H1 (cell line): ENCODE results near the gene MTR. TPM values are rescaled to one million over a fixed set of nuclear protein-coding genes. Genes with fewer than 3 reads are reported as not detected.
A peak's percentile ranks its signal among the peaks of the same experiment; 100 is the strongest.

Experiments
- CTCF ChIA-PET: fragments of 300-600 bp; sonication (Branson Sonifier 250); formaldehyde crosslinking; loops from one replicate; lab custom pipeline; 2021; ENCODE audit not compliant: partially characterized antibody; lab: Charles Lee
- POLR2A ChIA-PET: fragments of 300-600 bp; sonication (Branson Sonifier 250); formaldehyde crosslinking; loops from one replicate; lab custom pipeline; 2021; ENCODE audit warnings: inconsistent platforms; ENCODE audit not compliant: partially characterized antibody; lab: Charles Lee
- DNase-seq, 2 experiments: peaks; one replicate each; pipeline versions ENCODE4 v3.0.0 to v3.0.0-alpha.2; 2010 to 2022; ENCODE audit warnings: low spot score in 2 of 2, low read depth in 1 of 2, mixed read lengths in 1 of 2
- FAIRE-seq: peaks from 2 replicates; lab custom pipeline; 2011; peaks lifted over from hg19 to GRCh38; lab: Jason Lieb, UNC
- H2AFZ ChIP-seq: 2 replicates; pipeline ENCODE4 v1.8.1; 2012; ENCODE audit warnings: low read length, inconsistent platforms
- H2AK5ac ChIP-seq: 2 replicates; pipeline ENCODE4 v1.6.1; 2013; ENCODE audit warnings: low read depth, low read length
- H2BK120ac ChIP-seq: replicated peaks from 2 replicates; pipeline ENCODE3; 2013; ENCODE audit warnings: low read depth, low read length, inconsistent platforms
- H2BK12ac ChIP-seq: 2 replicates; pipeline ENCODE4 v1.6.1; 2013; ENCODE audit warnings: low read depth, low read length
- H2BK15ac ChIP-seq: 2 replicates; pipeline ENCODE4 v1.6.1; 2013; ENCODE audit warnings: low read length
- H2BK20ac ChIP-seq: 2 replicates; pipeline ENCODE4 v1.6.1; 2013; ENCODE audit warnings: low read length
- H2BK5ac ChIP-seq: 2 replicates; pipeline ENCODE4 v1.6.1; 2013; ENCODE audit warnings: low read depth, low read length
- H3K14ac ChIP-seq: 2 replicates; pipeline ENCODE4 v1.6.1; 2013; ENCODE audit warnings: inconsistent platforms; ENCODE audit not compliant: insufficient read length
- H3K18ac ChIP-seq: 2 replicates; pipeline ENCODE4 v1.6.1; 2013; ENCODE audit warnings: low read length; ENCODE audit errors: extremely low read depth
- H3K23ac ChIP-seq: 2 replicates; pipeline ENCODE4 v1.6.1; 2013; ENCODE audit warnings: inconsistent platforms; ENCODE audit not compliant: insufficient read length
- H3K23me2 ChIP-seq: 2 replicates; pipeline ENCODE4 v1.6.1; 2013; ENCODE audit warnings: low read depth, low read length
- H3K27ac ChIP-seq: 2 replicates; pipeline ENCODE4 v1.6.1; 2011; ENCODE audit warnings: low read depth, low read length, inconsistent platforms
- H3K27me3 ChIP-seq, 4 experiments: replicated peaks in 1 of 4; 1 replicate in 1 of 4; 2 replicates in 3 of 4; pipeline versions ENCODE4 v1.6.1 to v1.8.1; 2011 to 2013; ENCODE audit warnings: low read length in 3 of 4, mild to moderate bottlenecking in 3 of 4, inconsistent platforms in 2 of 4, mixed read lengths in 2 of 4, moderate library complexity in 1 of 4; ENCODE audit not compliant: control insufficient read depth in 3 of 4, insufficient read depth in 3 of 4; ENCODE audit errors: extremely low read depth in 1 of 4
- H3K36me3 ChIP-seq, 4 experiments: 2 replicates each; pipeline versions ENCODE4 v1.6.1 to v1.8.1; 2011 to 2013; ENCODE audit warnings: mild to moderate bottlenecking in 4 of 4, low read length in 3 of 4, moderate library complexity in 2 of 4, control low read depth in 1 of 4, inconsistent platforms in 1 of 4; ENCODE audit not compliant: insufficient read depth in 4 of 4, control insufficient read depth in 2 of 4
- H3K4ac ChIP-seq: replicated peaks from 2 replicates; pipeline ENCODE3; 2013; ENCODE audit warnings: low read length, low read depth, mixed read lengths, inconsistent platforms; ENCODE audit not compliant: insufficient read length
- H3K4me1 ChIP-seq, 4 experiments: replicated peaks in 1 of 4; 1 replicate in 1 of 4; 2 replicates in 3 of 4; pipeline versions ENCODE4 v1.6.1 to v1.8.1; 2011 to 2013; ENCODE audit warnings: low read length in 3 of 4, inconsistent platforms in 2 of 4, mixed read lengths in 1 of 4; ENCODE audit not compliant: insufficient read depth in 4 of 4, control insufficient read depth in 3 of 4
- H3K4me2 ChIP-seq, 2 experiments: 2 replicates each; pipeline versions ENCODE4 v1.6.1 to v1.8.1; 2011 to 2013; ENCODE audit warnings: low read depth in 2 of 2, low read length in 2 of 2, control low read depth in 1 of 2, inconsistent platforms in 1 of 2, mild to moderate bottlenecking in 1 of 2; ENCODE audit not compliant: insufficient read depth in 1 of 2
- H3K4me3 ChIP-seq, 4 experiments: fragments of 200-600, 300-600 bp in 1 of 4; sonication (generic), shearing (Covaris generic), sonication (Bioruptor Twin) in 1 of 4; 2 replicates each; pipeline versions ENCODE4 v1.5.1 to v1.8.1; 2011 to 2016; ENCODE audit warnings: low read length in 4 of 4, low read depth in 3 of 4, control low read depth in 2 of 4, inconsistent platforms in 2 of 4, mild to moderate bottlenecking in 2 of 4, mixed read lengths in 1 of 4, moderate library complexity in 1 of 4; ENCODE audit not compliant: insufficient read depth in 2 of 4; ENCODE audit errors: extremely low read depth in 1 of 4
- H3K56ac ChIP-seq: replicated peaks from 2 replicates; pipeline ENCODE3; 2013; ENCODE audit warnings: low read depth, mild to moderate bottlenecking, mixed read lengths, low read length, inconsistent platforms; ENCODE audit not compliant: insufficient read length
- H3K79me1 ChIP-seq: 2 replicates; pipeline ENCODE4 v1.6.1; 2013; ENCODE audit warnings: low read depth, low read length, control low read depth
- H3K79me2 ChIP-seq, 2 experiments: 2 replicates each; pipeline versions ENCODE4 v1.6.1 to v1.8.1; 2012 to 2013; ENCODE audit warnings: low read length in 2 of 2, mild to moderate bottlenecking in 2 of 2, inconsistent platforms in 1 of 2; ENCODE audit not compliant: insufficient read depth in 2 of 2, control insufficient read depth in 1 of 2
- H3K9ac ChIP-seq, 4 experiments: replicated peaks in 1 of 4; 1 replicate in 1 of 4; 2 replicates in 3 of 4; pipeline versions ENCODE4 v1.6.1 to v1.8.1; 2011 to 2013; ENCODE audit warnings: low read depth in 3 of 4, low read length in 3 of 4, control low read depth in 2 of 4, mild to moderate bottlenecking in 2 of 4, moderate library complexity in 2 of 4, inconsistent platforms in 1 of 4; ENCODE audit errors: extremely low read depth in 1 of 4
- H3K9me3 ChIP-seq, 2 experiments: 2 replicates each; pipeline versions ENCODE4 v1.6.1 to v1.8.1; 2012 to 2013; ENCODE audit warnings: mild to moderate bottlenecking in 2 of 2, moderate library complexity in 2 of 2, control low read depth in 1 of 2, inconsistent platforms in 1 of 2, low read depth in 1 of 2, low read length in 1 of 2, mixed read lengths in 1 of 2; ENCODE audit not compliant: insufficient read depth in 2 of 2
- H4K20me1 ChIP-seq, 2 experiments: replicated peaks in 1 of 2; 2 replicates each; pipeline versions ENCODE3 to v1.8.1; 2011 to 2013; ENCODE audit warnings: inconsistent platforms in 2 of 2, low read length in 2 of 2, mild to moderate bottlenecking in 1 of 2; ENCODE audit not compliant: insufficient read depth in 2 of 2, control insufficient read depth in 1 of 2
- H4K5ac ChIP-seq: 2 replicates; pipeline ENCODE4 v1.6.1; 2013; ENCODE audit warnings: low read length, low read depth, mixed read lengths, inconsistent platforms; ENCODE audit not compliant: insufficient read length
- H4K8ac ChIP-seq: 2 replicates; pipeline ENCODE4 v1.8.0; 2013; ENCODE audit warnings: mild to moderate bottlenecking, moderate library complexity, low read length, inconsistent platforms; ENCODE audit not compliant: insufficient read depth; ENCODE audit errors: extremely low read depth
- H4K91ac ChIP-seq: replicated peaks from 2 replicates; pipeline ENCODE3; 2013; ENCODE audit warnings: low read length, mixed read lengths, inconsistent platforms; ENCODE audit not compliant: insufficient read length
- SP1 ChIP-seq: IDR thresholded peaks from 2 replicates; pipeline ENCODE4 v1.6.1; 2011; ENCODE audit warnings: low read depth, low read length
- WGBS, 2 experiments: shearing (Covaris generic) in 1 of 2; methylation state at CpG; one replicate each; pipeline versions ENCODE4 v1.1.6 to v1.1.7; 2013 to 2015; ENCODE audit warnings: low lambda C conversion rate in 2 of 2, mixed read lengths in 2 of 2, inconsistent platforms in 1 of 2, low coverage in 1 of 2, missing lambda C conversion rate in 1 of 2; ENCODE audit not compliant: insufficient replicate concordance in 2 of 2, insufficient coverage in 1 of 2, insufficient read length in 1 of 2; ENCODE audit errors: extremely low coverage in 1 of 2, missing lambda C conversion rate in 1 of 2; 5-methylcytosine and 5-hydroxymethylcytosine counted together
- polyA plus RNA-seq, 7 experiments: library from polyadenylated mRNA; depleted of rRNA in 3 of 7; stranded (reverse) in 5 of 7; unstranded in 2 of 7; fragments of >200 nt in 5 of 7; fragments of 200-250 nt in 2 of 7; gene quantifications; 1 replicate in 5 of 7; 2 replicates in 1 of 7; 4 replicates in 1 of 7; pipeline versions ENCODE4 v1.2.1 to v1.2.3, GENCODE V29; 2011 to 2013; ENCODE audit warnings: missing spikeins in 2 of 7, mixed read lengths in 2 of 7
- total RNA-seq: library from RNA; stranded (reverse); fragmentation: NEBNext Ultra II Directional; extraction: Animal tissue kit (Norgen Biotek cat#: 25700); gene quantifications from 2 replicates; pipeline ENCODE4 v1.2.1, GENCODE V29; 2021

Gene MTR
- total and polyA plus RNA-seq, 2 of the 8 experiments (the other 6 are each of a cell fraction or from before 2014, with no cell fraction given) = 4.8 to 27.4 TPM

GRCh38 chr1:236953151-236953700, 158.1 kb downstream of the MTR start:
- Histone ChIP-seq H3K27ac (no peak overlapping the region), H3K18ac (no peak overlapping the region; the same call in 1 of the 2 replicates), H3K9ac (no peak overlapping the region), H3K56ac (no peak overlapping the region), H3K79me2 (no peaks in the 10 kb centered on the region; a peak in 1 of 4 replicates), H3K14ac (no peak overlapping the region), H2BK20ac (no peak overlapping the region), H3K27me3 (no peaks in the 10 kb centered on the region), H3K4me1 (peaks cover 0 to 12% (median 4%) of the 10 kb centered on the region in 4 experiments; a peak in 5 of 7 replicates), H3K23ac (no peak overlapping the region), H2BK5ac (no peak overlapping the region), H2BK120ac (no peak overlapping the region), H3K36me3 (no peaks in the 10 kb centered on the region), H4K91ac (no peak overlapping the region), H2AK5ac (no peak overlapping the region), H4K8ac (no peak overlapping the region), H4K20me1 (no peaks in the 10 kb centered on the region), H3K4ac (no peak overlapping the region), H2BK15ac (no peak overlapping the region), H2BK12ac (no peak overlapping the region), H3K4me3 (no peak overlapping the region), H3K4me2 (no peak overlapping the region), H3K23me2 (no peaks in the 10 kb centered on the region), H2AFZ (peak overlapping the region; percentile 54; the same call in 1 of the 2 replicates), H3K79me1 (no peaks in the 10 kb centered on the region), H3K9me3 (no peaks in the 10 kb centered on the region), H4K5ac (no peak overlapping the region)
- TF ChIP-seq SP1 = no peak
- CTCF ChIA-PET = interaction anchor here (0.7 to 1.3 kb wide), 2 partner anchors 10 to 173 kb away, joined by 3 read pairs; no protein-coding TSS in a partner anchor
- DNase-seq (no peak), FAIRE-seq (no peak)
- POLR2A ChIA-PET = interaction anchor here (0.9 kb wide), 1 partner anchor 9 kb away, joined by 3 read pairs; no protein-coding TSS in a partner anchor
- WGBS, 2 experiments = 91% methylated on average over 2 of the region's 2 CpGs; no CpG with 5 or more reads in 1 of the 2 experiments

Other genes starting within 250 kb of the MTR start
- gene HEATR1, start 190.8 kb upstream of the MTR start, total RNA-seq = 95.0 and 95.8 TPM in 2 replicates
- gene HEATR1, start 190.8 kb upstream of the MTR start, polyA plus RNA-seq (2011; rRNA removed) = 9.3 and 13.0 TPM in 2 replicates
- 3.4 and 4.1 TPM in 2 replicates for gene ACTN2, start 108.8 kb upstream of the MTR start, total RNA-seq
- gene ACTN2, start 108.8 kb upstream of the MTR start, polyA plus RNA-seq (2011; rRNA removed) = 1.9 and 2.4 TPM in 2 replicates
- not detected in 2 replicates for gene MT1HL1, start 209.1 kb downstream of the MTR start, total RNA-seq
- not detected in 2 replicates for gene MT1HL1, start 209.1 kb downstream of the MTR start, polyA plus RNA-seq (2011; rRNA removed)
- 4.4 and 4.7 TPM in 2 replicates for gene RYR2, start 246.9 kb downstream of the MTR start, total RNA-seq
- 1.0 and 1.3 TPM in 2 replicates for gene RYR2, start 246.9 kb downstream of the MTR start, polyA plus RNA-seq (2011; rRNA removed)